ENCODE results near the gene C11orf52.
A peak's percentile ranks its signal among the peaks of the same experiment; 100 is the strongest.

GRCh38 chr11:111975076-111975806 lies 56.5 kb downstream of the C11orf52 start:
- TF ChIP-seq CTCF (IDR thresholded peaks at IDR 0.05) = peak; percentile 19; the same call in 1 of the 2 replicates
- TF ChIP-seq ZFX (IDR thresholded peaks at IDR 0.05; ENCODE audit: borderline replicate concordance) = no peak

Measured in 22Rv1 (cell line).